Epidermal melanocyte (primary cell): ENCODE data around the gene LRRC49.
"Not testable (repeated sequence)": the region's sequence is repeated elsewhere in the genome, so short reads cannot be mapped to it uniquely, and the experiment has no call there.

Source experiments
- DNase-seq: peaks from one replicate; pipeline ENCODE4 v3.0.0; 2011; ENCODE audit warnings: low spot score; ENCODE audit not compliant: insufficient read length

Gene LRRC49

DNA sequence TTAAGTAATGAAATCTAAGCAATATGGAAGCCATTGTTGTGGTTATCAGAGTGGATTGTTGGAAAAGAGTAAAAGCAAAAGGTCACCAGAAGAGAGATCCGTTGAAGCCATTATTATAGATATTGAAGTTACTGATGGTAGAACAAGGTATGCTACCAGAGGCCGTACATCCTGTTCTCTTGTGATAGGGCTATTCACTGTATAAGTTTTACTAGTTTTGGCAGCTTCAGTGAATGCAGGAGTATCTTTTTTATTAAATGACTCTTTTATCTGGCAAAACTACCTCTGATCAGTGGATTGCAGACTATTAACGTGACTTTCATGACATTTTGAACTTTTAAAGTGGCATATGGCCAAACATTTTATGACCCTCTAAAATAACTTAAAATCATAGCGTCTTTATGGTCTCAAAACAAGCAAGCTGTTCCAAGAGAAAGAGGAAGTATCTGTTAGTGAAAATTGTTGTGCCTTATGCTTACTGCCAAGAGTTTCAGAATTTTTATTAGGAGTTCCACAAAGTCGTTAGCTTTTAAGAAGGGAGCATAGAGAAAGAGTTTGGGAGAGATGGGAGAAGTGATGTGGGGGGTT, 102.9 kb downstream of the LRRC49 start:
- DNase-seq: no peak

GRCh38 chr15:70998319-70998718, 105.7 kb downstream of the LRRC49 start:
- DNase-seq: no peak

- DNase-seq: no peak
These were observed 109.7 kb downstream of the LRRC49 start for GRCh38 chr15:71002316-71002715.

DNA sequence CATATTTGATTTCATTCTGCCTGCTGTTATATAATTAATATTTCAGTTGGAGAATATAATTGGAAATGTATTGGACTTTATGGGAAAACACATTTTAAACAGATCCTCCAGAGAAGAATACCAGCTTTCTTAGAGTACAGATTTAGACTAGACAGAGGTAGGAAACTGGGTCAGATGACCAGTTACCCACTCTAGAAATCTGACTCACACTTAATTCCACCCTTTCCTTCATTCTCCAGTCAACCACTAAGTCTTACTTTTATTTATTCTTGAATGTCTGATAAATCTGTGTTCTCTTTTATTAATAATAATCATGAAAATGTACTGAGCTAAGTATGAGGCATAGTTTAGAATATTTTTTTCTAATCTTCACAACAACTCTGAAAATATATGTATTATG, 110.7 kb downstream of the LRRC49 start:
- no peak for DNase-seq

GRCh38 chr15:71004506-71004905, 111.9 kb downstream of the LRRC49 start:
- not testable (repeated sequence) for DNase-seq

- DNase-seq: no peak
These were observed 113.3 kb downstream of the LRRC49 start for GRCh38 chr15:71005895-71006294.

DNA sequence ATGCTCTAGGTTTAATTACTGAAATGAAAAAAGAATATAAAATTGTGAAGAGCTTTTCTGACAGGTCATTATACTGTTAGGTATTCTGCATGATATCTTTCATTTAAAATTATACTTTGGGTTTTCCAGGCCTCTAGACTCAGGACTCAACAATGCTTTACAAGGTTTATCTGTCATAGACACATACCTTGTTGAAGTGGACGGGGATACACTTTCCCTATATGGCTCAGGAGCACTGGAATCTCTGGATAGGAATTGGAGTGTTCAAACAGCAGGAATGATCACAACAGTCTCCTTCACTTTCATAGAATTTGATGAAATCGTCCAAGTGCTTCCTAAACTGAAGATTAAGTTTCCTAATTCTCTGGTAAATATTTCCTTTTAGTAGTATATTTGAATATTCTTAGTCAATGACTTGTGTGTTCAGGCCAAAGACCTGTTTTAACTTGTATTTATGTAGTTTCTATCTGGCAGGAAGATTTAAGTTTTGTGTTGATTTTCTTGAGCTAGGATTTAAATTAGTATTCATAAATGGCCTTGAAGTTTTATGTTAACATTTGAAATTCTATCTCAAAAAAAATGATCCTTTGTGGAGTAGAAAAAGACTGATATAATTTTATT, 115.7 kb downstream of the LRRC49 start:
- no peak for DNase-seq

DNA sequence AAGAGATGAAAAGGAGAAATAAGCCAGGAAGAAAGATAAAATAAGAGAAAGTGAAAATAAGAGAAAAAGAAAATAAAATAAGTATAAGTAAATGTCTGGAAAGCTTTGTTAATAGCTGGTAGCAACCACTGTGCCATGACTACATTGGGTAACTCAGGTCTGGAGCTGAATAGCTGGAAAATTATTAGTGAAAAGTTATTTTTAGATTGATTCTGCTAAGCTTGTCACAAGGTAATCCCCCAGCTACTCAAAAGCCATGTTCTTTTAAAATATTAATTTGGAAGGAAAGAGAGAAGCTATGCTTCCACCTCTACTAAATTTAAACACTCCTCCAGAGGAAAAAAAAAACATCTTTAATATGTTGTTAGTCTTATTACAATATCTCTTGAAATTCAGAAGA, 117.8 kb downstream of the LRRC49 start:
- no peak for DNase-seq

DNA sequence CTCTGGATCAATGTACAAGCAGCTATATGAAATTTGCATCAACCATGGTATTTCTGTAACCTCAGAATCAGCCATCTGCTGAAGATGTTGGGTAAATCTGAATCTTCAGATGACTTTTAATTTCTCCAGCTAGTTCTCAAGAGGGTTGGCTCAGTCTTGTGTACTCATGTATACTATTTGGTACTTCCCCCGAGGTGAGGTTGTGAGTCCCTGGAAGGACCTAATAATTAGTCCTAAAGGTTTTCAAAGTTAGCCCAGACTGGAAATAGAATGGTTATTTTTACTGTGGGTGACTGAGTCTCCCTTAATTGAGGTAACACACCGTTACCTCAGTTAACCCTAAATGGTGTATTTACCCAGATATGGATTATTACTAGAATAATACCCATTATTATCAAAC, 118.4 kb downstream of the LRRC49 start:
- no peak for DNase-seq

DNA sequence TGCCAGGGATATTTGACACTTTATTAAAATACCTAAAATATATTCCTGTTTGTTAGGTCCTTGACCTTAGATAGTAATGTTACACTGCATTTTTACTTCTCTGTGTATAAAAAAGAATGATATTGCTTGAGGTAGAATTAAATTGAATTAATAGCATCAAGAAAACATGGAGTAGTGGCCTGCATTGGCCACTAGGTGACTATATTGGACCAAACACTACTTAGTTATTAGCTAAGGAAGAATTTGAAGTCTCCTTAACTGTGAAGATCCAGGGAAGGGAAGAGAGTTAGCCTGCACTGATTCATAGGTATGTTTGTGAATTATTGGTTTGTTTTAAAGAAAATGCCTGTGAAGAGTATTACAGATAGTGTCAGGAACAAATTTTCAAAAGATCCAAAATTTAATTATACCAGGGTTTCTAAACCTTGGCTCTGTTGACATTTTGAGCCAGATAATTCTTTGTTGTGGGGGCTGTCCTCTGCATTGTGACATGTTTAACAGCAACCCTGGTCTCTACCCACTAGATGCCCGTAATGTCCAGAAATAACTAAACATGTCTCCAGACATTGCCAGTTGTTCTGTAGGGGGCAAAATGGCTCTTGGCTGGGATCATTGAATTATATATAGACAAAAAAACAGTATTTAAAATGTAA, 119.0 kb downstream of the LRRC49 start:
- DNase-seq: no peak

DNA sequence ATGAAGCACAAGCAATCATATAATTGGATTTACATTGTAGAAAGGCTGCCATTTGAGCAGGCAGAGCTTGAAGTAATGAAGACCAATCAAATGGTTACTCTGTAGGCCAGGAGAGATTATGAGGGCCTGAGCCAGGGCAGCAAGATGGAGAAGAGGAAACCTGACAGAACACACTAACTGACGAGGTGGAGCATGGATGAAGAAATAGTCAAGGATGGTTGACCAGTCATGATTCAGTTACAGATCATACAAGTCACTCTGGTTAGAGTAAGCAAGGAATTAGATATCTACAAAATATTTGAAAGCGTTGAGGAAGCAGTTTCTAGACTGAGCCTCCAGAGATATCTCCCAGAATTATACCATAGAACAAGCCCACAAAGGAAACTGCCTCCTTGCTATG, 120.8 kb downstream of the LRRC49 start:
- no peak for DNase-seq

DNA sequence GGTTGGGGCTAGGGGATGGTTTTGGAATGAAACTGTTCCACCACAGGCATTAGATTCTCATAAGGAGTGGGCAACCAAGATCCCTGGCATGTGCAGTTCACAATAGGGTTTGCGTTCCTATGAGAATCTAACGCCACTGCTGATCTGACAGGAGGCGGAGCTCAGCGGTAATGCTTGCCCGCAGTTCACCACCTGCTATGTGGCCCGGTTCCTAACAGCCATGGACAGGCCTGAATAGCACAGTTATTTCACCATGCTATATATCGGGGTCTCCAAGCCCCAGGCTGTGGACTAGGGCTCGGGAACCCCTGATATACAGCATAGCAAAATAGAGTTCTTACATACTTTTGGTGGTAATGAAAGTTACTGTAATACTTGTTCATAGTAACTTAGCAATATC, 122.7 kb downstream of the LRRC49 start:
- DNase-seq: no peak

DNA sequence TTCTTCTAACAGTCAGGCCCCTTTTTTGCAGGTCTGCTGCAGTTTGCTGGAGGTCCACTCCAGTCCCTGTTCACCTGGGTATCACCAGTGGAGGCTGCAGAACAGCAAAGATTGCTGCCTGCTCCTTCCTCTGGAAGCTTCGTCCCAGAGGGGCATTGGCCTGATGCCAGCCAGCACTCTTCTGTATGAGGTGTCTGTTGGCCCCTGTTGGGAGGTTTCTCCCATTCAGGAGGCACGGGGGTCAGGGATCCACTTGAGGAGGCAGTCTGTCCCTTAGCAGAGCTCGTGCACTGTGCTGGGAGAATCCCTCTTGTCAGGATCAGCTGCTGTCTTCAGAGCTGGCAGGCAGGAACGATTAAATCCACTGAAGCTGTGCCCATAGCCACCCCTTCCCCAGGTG, 138.6 kb downstream of the LRRC49 start:
- not testable (repeated sequence) for DNase-seq

DNA sequence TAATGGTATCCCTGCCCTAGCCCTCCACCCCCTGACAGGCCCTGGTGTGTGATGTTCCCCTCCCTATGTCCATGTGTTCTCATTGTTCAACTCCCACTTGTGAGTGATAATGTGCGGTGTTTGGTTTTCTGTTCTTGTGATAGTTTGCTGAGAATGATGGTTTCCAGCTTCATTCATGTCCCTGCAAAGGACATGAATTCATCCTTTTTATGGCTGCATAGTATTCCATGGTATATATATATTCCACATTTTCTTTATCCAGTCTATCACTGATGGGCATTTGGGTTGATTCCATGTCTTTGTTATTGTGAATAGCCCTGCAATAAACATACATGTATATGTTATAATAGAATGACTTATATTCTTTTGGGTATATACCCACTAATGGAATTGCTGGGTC, 142.9 kb downstream of the LRRC49 start:
- DNase-seq: not testable (repeated sequence)

GRCh38 chr15:71042356-71042922, 149.8 kb downstream of the LRRC49 start:
- DNase-seq: no peak

DNA sequence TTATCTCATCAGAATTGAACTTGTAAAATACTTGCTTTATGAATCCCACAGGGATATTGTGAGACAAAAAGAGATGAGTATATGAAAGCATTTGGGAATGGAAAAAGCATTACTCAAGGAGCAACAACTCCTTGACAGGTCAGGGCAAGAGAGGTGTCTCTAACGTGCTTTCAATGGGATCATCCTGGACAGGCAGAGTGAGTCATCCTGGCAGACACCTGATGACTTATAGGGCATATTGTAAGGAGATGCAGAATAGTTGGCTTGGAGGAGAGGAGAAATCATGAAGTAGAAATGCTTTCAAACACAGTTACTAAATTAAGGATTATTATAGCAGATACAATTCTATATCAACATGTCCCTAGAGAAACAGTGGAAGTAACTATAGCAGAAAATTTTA, 150.7 kb downstream of the LRRC49 start:
- DNase-seq: no peak

DNA sequence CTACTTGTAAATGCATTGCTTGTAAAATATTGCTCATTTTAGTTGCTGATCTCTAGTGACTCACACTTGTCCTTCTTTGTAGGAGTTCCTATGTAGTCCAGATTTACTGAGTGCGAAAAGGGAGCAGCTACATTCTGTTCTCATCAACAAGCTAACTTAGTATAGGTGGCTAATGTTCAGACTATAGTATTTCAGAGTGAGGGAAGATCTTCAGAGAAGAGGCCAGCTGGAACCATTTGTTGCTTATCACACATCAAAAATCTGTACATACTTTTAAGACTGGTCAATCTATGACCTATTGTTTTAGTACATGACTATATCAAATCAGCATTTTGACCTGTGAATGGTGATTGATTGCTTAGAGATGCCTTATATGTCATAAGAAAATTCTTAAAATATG, 151.4 kb downstream of the LRRC49 start:
- DNase-seq: no peak

DNA sequence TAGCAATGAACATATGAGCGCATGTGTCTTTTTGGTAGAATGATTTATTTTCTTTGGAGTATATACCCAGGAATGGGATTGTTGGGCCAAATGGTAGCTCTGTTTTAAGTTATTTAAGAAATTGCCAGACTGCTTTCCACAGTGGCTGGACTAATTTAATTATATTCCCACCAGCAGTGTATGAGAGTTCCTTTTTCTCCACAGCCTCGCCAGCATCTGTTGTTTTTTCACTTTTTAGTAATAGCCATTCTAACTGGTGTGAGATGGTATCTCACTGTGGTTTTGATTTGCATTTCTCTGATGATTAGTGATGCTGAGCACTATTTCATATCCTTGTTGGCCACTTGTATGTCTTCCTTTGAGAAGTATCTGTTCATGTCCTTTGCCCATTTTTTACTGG, 153.5 kb downstream of the LRRC49 start:
- not testable (repeated sequence) for DNase-seq

- DNase-seq: no peak
These were observed 156.5 kb downstream of the LRRC49 start for GRCh38 chr15:71048913-71049675.

DNA sequence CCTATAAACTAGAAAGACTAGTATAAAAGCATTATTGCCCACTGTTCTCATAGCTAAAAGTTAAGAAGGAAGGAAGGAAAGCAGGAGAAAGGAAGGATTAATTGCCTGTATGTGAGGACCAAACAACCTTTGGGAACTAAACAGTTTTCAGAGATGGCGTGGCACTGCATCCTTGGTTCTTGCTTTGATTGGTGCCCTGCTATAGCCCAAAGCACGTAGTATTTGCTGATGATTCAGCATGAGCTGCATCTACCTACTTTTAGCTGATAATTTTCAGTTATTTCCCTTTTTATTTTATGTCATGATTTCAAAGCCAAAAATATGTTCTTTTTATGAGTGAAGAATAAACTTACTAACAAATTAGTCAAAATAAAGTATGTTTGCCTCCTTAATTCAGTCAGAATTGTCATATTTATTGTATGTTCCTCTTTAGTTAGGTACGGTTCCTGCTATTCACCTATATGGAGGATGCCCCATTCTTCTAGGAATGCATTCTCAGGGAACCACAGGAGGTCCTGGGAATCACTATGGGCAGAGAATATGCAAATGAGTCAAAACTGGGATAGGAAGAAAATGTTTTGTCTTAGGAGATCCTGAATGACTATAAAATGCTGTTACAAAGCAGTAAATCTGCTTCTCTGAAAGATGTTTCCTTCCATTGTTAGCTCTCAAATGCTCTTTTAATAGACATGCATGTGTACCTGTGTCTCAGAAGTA, 157.2 kb downstream of the LRRC49 start:
- no peak for DNase-seq

- DNase-seq: no peak
These were observed 157.8 kb downstream of the LRRC49 start for GRCh38 chr15:71050461-71050860.
